GM19035 (cell line): ENCODE measurements around the gene RSU1.
A peak's percentile ranks its signal among the peaks of the same experiment; 100 is the strongest.
"Not testable (repeated sequence)": the region's sequence is repeated elsewhere in the genome, so short reads cannot be mapped to it uniquely, and the experiment has no call there.

Source experiments
- ATAC-seq: cut with Tn5 transposase; IDR thresholded peaks from one replicate; pipeline ENCODE4 v1.9.1; 2021; ENCODE audit not compliant: unreplicated experiment

Gene RSU1

DNA sequence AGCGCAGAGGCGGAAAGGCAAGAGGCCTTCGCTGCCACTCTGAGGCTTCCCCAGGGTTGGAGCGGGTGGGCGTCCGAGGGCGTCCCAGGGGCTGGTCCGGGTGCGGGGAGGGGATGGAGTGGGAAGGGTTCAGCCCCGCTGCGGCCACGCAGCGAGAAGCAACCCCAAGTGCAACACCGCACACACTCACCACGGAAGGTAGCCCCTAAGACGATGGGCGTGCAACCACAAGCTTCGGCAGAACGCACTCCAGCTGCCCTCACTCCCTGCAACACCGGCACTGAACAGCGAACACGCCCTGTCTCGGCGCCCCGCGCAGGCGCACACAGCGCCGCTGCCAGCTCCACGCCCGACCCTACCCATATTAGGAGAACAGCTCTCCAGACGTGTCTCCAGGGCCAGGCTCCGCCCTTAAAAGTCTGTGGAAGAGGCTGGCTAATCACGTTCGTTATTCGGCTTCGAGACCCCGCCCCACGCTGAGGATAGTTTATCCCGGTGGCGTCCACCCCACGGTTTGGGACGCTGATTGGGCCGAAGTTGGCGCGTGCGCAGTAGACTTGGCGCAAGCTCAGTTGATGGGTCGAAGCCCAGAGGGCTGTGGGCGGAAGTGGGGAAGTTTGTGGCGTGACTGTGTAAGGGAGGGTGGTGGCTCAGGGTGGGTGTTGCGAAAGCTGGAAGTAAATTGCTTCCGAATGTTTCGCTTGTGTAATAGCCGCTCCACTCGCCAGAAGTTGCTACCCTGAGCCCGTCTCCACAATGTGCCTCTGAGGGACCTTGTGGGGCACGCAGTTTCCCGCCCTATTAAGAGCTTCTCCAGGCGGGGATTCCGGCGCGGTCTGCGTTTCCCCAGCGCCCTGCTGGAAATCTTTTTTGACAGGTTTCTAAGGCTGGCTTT, at the start of gene RSU1:
Gene RSU1 (minus strand): TSS at position 300 of the 895 bp plus-strand sequence. CDS start 343 bp downstream, outside the sequence.
- peak; percentile 99 for ATAC-seq

GRCh38 chr10:16866541-16867275, 49.5 kb upstream of the RSU1 start:
- no peak for ATAC-seq

DNA sequence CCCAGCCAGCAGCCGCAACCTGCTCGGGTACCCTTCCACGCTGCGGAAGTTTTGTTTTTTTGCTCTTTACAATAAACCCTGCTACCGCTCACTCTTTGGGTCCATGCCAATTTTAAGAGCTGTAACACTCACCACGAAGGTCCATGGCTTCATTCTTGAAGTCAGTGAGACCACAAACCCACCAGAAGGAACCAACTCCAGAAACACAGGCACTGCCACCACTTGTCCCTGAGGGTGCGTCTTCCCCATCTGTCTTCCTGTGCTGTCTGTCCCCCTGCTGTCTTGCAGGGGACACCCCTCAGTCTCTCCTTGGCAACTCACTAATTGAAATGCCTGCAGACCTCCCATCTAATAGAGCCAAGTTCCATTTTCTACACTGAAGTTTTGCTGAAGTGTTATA, 48.5 kb upstream of the RSU1 start:
- no peak for ATAC-seq

- ATAC-seq: no peak
Measured at GRCh38 chr10:16863766-16864165, 46.5 kb upstream of the RSU1 start.

DNA sequence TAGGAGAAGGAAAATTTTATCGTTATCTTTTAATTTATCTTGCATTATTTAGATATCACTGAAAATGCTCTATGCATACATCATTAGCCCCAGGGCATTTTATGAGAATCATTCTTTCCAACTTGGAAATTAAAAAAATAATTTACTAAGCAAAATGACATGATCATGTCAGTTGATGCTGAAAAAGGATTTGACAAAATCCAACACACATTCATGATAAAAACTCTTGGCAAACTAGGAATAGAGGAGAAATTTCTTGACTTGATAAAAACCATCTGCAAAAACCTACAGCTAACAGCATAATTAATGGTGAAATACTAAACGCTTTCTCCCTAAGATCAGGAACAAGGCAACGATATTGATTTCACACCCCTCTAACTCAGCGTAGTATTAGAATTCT, 40.2 kb upstream of the RSU1 start:
- no peak for ATAC-seq

GRCh38 chr10:16856567-16856966, 39.3 kb upstream of the RSU1 start:
- no peak for ATAC-seq

DNA sequence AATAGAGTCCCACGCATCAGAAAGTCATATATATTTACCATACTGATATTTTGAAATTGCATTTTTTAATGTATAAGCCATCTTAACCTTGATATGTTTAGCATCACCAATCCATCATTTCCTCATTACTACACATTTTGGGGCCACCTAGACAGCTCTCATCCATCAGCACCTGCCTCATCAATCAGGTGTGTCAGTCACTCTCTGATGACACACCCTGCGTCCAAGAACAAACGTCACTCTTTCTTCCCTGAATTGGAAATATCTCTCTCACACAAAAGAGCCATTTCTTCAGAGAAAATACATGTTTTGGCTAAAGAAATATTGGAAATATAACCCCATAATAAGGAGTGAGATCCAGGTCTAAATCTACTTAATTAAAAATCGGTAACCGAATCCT, 38.9 kb upstream of the RSU1 start:
- no peak for ATAC-seq

DNA sequence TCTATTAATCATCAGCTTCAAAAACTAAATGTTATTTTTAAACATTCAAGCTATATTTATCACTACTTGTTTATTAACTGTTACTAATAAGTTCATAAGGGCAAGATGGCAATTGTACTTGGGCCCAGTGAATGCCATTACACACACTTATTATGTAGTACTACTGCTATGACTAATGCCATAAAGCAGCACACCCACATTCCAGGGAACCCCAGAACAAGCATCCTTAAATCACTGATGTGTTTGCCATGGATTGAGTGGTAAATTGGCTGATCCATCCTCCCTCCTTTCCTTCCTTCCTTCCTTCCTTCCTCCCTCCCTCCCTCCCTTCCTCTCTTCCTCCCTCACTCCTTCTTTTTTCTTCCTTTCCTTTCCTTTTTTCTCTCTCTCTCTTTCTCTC, 37.4 kb upstream of the RSU1 start:
- ATAC-seq: no peak

DNA sequence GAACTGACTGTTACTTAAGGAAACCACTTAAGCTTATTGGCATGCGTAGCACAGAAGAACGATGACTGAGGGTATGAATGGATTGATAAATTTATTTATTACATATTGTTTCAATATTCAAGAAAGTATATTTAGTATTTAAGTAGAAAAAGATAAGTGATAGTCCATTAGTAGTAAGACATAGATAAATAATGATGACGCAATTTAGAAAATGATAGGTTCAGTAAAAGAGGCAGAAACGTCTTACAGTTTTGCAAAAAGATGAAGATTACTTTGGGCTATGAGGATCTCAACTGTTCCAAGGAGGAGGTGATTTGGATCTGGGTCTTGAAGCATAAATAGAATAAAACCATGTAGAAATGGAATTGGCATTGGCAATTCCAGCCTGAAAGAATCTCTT, 36.6 kb upstream of the RSU1 start:
- ATAC-seq: no peak

DNA sequence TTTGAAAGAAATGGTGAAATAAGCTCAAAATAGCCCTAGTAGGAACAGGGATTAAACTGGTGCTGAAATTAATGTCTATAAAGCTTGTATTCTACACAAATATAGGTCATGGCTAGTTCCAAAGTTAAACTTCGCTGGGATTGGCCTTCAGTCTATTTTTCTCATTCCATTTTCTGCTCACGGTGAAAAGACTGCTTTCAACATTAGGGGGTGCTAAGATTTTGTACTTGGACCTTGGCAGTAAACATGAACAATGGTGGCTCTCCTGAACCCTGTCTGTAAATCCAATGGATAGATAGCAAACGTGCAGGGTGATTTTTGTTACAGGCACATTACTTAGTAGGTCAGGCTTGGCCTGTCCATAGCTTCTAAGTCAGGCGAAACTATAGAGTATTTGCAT, 36.0 kb upstream of the RSU1 start:
- ATAC-seq: no peak

DNA sequence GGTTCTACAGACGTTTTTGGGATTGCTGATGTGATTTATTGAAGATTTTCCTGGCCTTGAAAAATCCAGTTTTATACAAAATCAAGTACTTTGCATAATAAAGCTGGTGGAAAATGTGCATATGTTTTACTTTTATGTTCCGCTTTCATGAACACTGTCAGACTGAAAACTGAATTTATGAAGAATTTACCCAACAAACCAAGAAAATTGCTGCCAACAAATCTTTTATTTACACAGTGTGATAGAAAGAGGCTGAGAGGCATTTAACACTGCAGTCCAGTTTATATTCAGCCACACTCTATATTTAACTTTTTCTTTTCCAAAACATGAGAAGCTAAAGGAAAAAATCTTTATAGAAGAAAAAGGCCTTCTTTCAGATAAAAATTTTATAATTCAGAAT, 35.4 kb upstream of the RSU1 start:
- ATAC-seq: no peak

DNA sequence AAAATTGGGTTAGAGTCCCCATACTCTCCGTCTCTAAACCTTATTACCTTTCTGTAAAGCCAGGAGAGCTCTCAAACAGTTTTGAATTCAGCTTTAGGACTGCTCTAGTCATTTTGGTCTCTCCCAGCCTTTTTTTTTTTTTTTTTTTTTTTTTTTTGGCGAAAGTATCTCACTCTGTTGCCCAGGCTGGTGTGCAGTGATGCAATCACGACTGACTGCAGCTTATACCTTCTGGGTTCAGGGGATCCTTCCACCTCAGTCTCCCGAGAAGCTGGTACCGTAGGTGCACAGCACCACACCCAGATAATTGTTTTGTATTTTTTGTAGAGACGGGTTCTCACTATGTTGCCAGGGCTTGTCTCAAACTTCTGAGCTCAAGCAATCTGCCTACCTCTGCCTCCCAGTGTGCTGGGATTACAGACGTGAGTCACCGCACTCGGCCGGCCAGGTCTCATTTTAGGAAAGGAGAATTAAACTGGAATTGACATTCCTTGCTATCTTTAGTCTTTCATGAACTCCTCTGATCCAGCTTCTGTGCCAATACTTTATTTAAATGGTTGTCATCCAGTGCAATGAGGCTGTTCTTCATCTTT, 31.4 kb upstream of the RSU1 start:
- no peak for ATAC-seq

DNA sequence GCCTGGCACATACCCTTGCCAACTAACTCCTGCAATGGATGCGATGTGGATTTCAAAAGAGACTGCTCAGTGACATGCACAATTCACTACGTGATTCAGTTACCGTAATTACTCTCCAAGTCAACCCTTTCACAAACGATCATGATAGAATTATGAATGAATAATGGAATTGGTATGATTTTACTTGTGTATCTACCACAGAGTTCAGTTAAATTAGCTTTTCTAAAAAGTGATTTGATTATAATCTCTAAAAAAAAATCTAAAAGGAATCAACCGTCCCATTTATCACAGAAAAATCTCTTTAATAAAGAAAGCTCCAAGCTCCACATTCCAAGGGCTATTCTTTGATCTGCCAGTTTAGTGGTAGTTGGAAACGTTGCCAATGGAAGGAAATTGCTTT, 30.4 kb upstream of the RSU1 start:
- no peak for ATAC-seq

DNA sequence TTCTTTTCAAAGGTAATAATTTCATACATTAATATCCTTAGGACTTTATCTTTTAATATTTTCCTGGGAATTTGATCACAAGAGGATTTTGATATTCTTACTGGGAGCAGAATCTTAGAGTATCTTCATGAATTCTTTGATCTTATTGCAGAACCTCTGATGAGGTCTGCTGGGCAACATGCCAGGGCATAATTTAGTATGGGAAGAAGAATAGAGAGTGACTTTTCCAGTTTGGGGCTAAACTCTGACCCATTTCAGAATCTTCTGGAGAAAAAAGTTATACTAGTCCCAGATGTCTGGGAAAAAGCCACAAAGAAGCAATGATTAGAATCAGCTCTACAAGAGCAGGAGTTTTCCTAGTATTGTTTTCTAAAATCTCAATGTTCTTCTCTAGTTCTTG, 28.0 kb upstream of the RSU1 start:
- ATAC-seq: no peak

DNA sequence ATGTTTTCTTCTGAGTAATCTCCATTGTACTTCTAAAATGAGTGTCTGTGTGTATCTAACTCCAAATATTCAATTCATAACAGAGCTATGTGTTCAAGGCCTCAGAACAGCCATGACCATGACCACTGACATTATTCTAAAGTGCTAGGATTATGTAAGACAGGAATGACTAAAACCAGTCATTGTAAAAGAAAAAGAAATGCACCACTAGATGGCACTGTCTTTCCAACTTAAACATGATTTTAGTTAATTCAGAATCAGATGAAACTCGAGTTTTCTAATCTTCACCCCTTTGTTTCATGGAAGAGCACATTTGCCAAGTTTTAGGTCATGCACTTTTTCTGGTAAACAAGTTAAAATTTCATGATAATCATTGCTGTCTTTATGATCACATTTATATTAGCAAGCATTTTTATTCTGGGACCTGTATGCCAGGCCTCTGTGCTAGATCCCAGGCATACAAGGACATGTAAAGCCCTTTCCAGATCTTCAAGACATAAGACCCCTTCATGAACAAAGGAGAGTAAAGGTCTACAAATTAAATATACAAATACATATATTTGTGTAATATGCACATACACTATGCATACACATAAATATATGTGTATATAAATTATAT, 26.1 kb upstream of the RSU1 start:
- no peak for ATAC-seq

DNA sequence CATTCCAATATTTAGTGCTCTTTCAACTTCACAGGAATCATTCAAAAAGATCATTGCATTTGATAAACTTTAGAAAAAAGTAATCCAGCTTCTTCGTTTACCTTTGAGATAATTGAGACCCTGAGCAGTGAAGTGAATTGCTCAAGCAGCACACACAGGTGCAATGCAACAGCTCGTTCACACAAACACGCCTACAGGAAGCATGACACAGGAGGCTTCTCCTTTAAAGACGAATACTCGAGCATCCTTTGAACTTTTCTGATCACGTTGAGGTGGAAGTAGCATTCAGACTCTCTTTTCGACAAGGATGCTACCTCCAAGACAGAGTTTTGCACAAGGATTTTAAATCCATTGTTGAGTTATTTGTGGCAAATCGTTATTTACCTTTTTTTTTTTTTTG, 18.0 kb upstream of the RSU1 start:
- no peak for ATAC-seq

DNA sequence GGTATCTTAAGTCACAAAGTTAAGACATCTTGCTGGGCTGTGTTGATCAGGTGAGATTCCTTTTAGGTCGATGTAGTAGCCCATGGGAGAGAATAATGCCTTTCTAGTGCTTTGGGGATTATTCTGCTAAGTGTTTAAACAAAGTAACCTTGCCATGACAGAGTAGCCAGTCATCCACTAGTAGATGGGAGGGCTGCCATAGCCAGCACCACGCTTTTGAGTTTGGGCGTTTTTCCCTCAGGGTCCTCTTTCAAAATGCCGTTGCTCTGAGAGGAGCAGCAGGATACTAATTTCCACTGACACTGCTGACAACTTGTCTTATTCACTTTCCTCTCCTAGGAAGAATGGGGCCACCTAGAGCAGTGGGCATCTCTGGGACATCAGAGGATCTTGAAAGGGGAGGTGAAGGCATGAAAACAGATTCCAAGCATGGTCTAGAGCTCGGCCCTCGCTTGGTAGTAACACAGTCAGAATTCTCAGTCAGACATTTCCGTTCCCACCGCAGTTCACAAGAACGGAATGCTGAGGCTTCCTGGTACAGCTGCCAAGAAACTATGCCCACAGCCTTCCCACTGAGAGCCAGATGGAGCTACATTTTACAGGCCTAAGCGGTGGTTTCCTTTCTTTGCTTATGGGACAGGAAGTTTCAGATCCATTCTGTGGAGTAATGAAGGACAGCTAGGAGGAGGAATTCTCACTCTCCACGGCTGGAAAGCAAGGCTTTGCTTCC, 15.3 kb upstream of the RSU1 start:
- no peak for ATAC-seq

DNA sequence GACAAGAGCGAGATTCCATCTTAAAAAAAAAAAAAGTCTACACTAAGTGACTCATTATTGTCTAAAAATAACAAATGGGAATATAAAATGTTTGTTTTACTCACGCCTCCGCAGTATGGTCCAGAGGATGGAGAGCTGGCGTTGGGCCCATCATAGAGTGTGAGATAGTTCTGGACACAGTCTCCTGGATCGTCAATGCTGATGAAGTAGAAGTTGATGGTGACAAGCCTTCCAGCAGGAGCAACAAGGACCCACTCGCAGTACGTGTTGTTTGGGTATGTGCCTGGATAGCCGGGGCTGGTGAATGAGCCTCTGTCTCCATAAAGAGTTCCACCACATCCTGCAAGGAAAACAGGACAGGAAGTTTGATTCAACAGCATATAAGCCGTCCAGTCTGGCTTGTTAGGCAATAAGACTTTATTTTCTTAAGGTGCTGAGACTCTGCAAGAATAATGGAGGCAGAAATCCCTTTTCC, 11.5 kb upstream of the RSU1 start:
- no peak for ATAC-seq

- peak; percentile 84 for ATAC-seq
Measured at GRCh38 chr10:16828114-16828568, 10.9 kb upstream of the RSU1 start.

DNA sequence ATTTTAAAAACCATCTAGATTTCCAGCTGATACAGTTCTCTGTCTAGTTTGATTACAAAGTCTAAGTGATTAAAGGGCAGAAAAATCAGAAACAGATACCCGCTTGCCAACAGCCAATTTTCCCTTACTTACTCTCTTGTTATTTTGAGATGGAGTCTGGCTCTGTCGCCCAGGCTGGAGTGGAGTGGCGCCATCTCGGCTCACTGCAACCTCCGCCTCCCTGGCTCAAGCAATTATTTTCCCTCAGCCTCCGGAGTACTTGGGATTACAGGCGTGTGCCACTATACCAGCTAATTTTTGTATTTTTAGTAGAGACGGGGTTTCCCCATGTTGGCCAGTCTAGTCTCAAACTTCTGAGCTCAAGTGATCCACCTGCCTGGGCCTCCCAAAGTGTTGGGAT, 10.2 kb upstream of the RSU1 start:
- not testable (repeated sequence) for ATAC-seq
